SK-N-SH (cell line): Measurements from ENCODE around the gene KLHL8.

Source experiments
- CTCF ChIP-seq: fragments of 200-600 bp; sonication (generic); IDR thresholded peaks from 2 replicates; pipeline ENCODE4 v1.6.1; 2017; ENCODE audit warnings: antibody characterized with exemption, mild to moderate bottlenecking, moderate library complexity
- ELF1 ChIP-seq: IDR thresholded peaks from 2 replicates; pipeline ENCODE4 v1.4.0; 2012
- EP300 ChIP-seq, 2 experiments: IDR thresholded peaks; 2 replicates each; pipeline versions ENCODE4 v1.4.0 to v1.6.1; 2012; ENCODE audit warnings: borderline replicate concordance in 1 of 2, low read depth in 1 of 2, low read length in 1 of 2
- MAX ChIP-seq: IDR thresholded peaks from 2 replicates; pipeline ENCODE4 v1.4.0; 2012; ENCODE audit warnings: low read depth
- SMC3 ChIP-seq: IDR thresholded peaks from 2 replicates; pipeline ENCODE4 v1.6.1; 2012; ENCODE audit warnings: low read depth, low read length, improper control_type of control experiment
- YY1 ChIP-seq: IDR thresholded peaks from 2 replicates; pipeline ENCODE4 v1.4.0; 2012; ENCODE audit warnings: low read depth, mild to moderate bottlenecking

- no peak for TF ChIP-seq CTCF
- no peak for TF ChIP-seq YY1
- no peak for TF ChIP-seq ELF1
- TF ChIP-seq SMC3 = no peak
- TF ChIP-seq EP300 (IDR thresholded peaks at IDR 0.05; ENCODE audit: borderline replicate concordance in 1 of 2, low read depth in 1 of 2, low read length in 1 of 2) = no peak
- TF ChIP-seq MAX = no peak
Measured at GRCh38 chr4:87128006-87128705, 92.3 kb downstream of the KLHL8 start.
